Measurements from ENCODE around the gene IL37.
"Not testable (repeated sequence)": the region's sequence is repeated elsewhere in the genome, so short reads cannot be mapped to it uniquely, and the experiment has no call there.

IL37 gene

DNA sequence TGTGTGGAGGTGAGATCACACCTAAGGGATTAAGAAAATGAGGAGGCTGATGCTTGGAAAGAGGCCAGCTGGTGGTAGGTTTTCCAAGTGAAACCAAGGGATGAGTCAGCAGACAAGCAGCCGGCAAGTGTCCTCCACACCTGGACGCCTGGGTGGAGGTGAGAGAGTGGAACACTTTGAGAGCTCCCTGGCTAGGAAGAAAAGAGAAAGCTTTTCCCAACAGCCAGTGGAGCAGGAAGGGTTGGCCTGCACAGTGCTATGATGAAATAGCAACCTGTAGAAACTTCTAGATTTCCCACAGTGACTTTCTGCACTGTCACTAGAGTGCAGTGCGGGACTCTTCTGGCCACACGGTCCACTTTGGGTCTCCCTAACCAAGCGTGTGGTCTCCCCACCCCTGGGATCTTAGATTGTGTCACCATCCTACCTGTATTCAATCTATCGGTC, 19.6 kb upstream of the IL37 start:
- Histone ChIP-seq H3K36me3 (ENCODE audit: control insufficient read depth, insufficient read depth, low read length) (no peaks in the 10 kb centered on the region), H3K27me3 (ENCODE audit: control insufficient read depth, insufficient read depth, low read length, poor library complexity, severe bottlenecking) (no peaks in the 10 kb centered on the region), H3K4me3 (ENCODE audit: insufficient read depth, low read depth, low read length) (no peak overlapping the region), H3K9me3 (ENCODE audit: control insufficient read depth, low read length) (no peaks in the 10 kb centered on the region), H3K27ac (ENCODE audit: insufficient read depth, low read depth, low read length, poor library complexity, severe bottlenecking) (no peak overlapping the region), H3K4me1 (ENCODE audit: control insufficient read depth, insufficient read depth, low read length) (no peaks in the 10 kb centered on the region)
- 89% methylated on average over 6 of the region's 6 CpGs for WGBS, 2 experiments

DNA sequence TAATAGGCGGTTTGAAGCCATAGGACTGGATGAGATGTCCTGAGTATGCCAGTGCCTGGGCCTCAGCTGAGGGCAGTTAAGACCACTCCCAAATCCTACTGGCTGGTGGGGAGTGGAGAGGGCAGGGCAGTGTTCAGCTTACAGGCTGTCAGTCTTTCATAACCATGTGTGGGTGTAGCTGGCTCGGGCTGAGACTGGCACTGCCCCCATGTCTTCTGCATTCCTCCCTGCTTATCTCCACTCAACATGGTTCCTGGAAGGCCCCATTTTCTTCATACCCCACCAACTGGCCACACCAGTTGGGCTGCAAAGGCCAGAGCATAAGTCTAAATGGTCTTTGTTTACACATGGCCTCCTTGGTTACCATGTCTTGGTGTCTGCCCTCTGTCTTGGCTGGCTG, 17.2 kb upstream of the IL37 start:
- Histone ChIP-seq H3K36me3 (ENCODE audit: control insufficient read depth, insufficient read depth, low read length) (no peaks in the 10 kb centered on the region), H3K4me1 (ENCODE audit: control insufficient read depth, insufficient read depth, low read length) (no peaks in the 10 kb centered on the region), H3K27me3 (ENCODE audit: control insufficient read depth, insufficient read depth, low read length, poor library complexity, severe bottlenecking) (no peaks in the 10 kb centered on the region), H3K4me3 (ENCODE audit: insufficient read depth, low read depth, low read length) (no peak overlapping the region), H3K27ac (ENCODE audit: insufficient read depth, low read depth, low read length, poor library complexity, severe bottlenecking) (no peak overlapping the region), H3K9me3 (ENCODE audit: control insufficient read depth, low read length) (no peaks in the 10 kb centered on the region)
- WGBS, 2 experiments, result 91 to 93% methylated on average over 2 of the region's 2 CpGs

DNA sequence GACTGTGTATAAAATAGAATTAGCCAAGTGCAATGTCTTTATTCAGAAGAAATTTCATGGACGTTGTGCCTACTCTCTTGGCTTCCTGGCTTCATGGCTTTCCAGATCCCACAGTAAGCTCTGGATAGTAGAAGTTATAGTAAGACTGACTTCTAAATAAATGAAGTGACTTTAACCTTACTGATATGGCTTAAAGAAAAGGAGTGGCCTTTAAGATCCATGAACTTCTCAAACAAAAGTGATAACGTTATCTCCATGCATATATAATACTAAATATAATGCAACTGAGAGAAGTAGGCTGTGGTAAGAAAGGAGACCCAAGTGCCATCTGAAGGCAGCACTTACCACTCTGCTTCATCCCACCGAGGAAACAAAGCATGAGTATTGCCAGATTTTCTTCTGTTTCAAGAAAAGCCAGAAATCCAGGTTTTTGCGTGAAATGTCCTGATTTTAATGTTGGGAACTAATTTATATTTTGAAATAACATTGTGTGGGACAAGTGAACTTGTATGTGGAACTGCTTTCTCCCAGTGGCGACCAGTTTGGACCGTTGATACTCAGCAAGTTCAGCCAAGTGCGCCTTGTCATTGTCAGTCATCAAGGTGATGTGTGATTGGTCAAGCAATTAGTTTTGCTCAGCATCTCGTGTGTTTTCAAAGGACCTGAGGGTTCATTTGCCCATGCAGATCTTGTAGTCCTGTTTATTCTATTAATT, 13.9 kb upstream of the IL37 start:
- Histone ChIP-seq H3K4me1 (ENCODE audit: control insufficient read depth, insufficient read depth, low read length) (no peaks in the 10 kb centered on the region), H3K4me3 (ENCODE audit: insufficient read depth, low read depth, low read length) (no peak overlapping the region), H3K27me3 (ENCODE audit: control insufficient read depth, insufficient read depth, low read length, poor library complexity, severe bottlenecking) (no peaks in the 10 kb centered on the region), H3K27ac (ENCODE audit: insufficient read depth, low read depth, low read length, poor library complexity, severe bottlenecking) (no peak overlapping the region), H3K36me3 (ENCODE audit: control insufficient read depth, insufficient read depth, low read length) (no peaks in the 10 kb centered on the region), H3K9me3 (ENCODE audit: control insufficient read depth, low read length) (no peaks in the 10 kb centered on the region)
- WGBS, 2 experiments, result 82 to 85% methylated on average over 7 of the region's 8 CpGs

DNA sequence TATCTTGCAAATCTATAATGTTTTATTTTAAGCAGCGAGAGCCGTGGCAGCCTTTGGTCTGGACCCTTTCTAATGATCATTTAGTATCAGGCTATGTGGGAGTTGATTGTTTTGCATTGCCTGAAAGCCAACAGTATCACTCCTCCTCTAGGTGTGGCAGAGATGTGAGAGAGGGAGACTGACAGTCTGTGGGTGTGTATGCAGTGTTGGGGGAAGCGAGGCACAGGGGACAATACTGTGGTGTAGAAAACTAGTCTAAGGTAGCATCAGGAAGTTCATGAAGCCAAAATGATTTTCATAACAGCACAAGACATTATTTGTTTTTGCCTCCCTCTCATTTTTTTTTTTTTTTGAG, 13.4 kb upstream of the IL37 start:
- 93 to 94% methylated on average over 3 of the region's 3 CpGs for WGBS, 2 experiments
- no peak overlapping the region for H3K4me3 ChIP-seq (ENCODE audit: insufficient read depth, low read depth, low read length)
- H3K4me1 ChIP-seq (ENCODE audit: control insufficient read depth, insufficient read depth, low read length), result no peaks in the 10 kb centered on the region
- no peak overlapping the region for H3K27ac ChIP-seq (ENCODE audit: insufficient read depth, low read depth, low read length, poor library complexity, severe bottlenecking)
- H3K27me3 ChIP-seq (ENCODE audit: control insufficient read depth, insufficient read depth, low read length, poor library complexity, severe bottlenecking), result no peaks in the 10 kb centered on the region
- no peaks in the 10 kb centered on the region for H3K36me3 ChIP-seq (ENCODE audit: control insufficient read depth, insufficient read depth, low read length)
- no peaks in the 10 kb centered on the region for H3K9me3 ChIP-seq (ENCODE audit: control insufficient read depth, low read length)

DNA sequence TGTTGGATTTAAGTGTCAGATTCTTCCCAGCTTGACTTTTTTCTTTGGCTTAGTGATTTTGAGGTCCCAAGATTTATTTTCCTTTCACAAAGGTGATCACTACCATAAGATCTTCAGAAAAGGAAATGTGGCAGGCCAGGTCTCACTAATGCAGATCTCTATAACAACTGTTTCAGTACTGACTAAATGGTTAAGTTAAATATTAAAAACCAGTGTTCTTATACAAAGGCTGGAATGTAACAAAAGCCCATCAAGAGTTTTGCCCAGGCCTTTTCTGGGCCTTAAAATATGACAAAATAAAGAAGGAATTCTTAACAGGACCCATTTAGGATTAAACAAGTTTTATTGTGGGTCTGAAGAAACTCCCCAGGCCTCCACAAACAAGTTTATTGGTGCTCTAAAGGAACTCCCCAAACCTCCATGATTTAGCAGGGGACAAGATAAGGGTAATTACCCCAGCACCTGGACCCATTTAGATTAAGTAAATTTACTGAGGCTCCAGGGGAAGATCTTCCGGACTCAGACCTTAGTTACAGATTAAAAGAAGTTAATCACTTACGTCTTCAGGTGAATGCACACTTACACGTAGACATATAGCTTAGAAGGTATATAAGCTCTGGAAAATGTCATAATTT, 9.4 kb upstream of the IL37 start:
- H3K9me3 ChIP-seq (ENCODE audit: control insufficient read depth, low read length); H3K36me3 ChIP-seq (ENCODE audit: control insufficient read depth, insufficient read depth, low read length); H3K27ac ChIP-seq (ENCODE audit: insufficient read depth, low read depth, low read length, poor library complexity, severe bottlenecking); H3K4me3 ChIP-seq (ENCODE audit: insufficient read depth, low read depth, low read length); H3K27me3 ChIP-seq (ENCODE audit: control insufficient read depth, insufficient read depth, low read length, poor library complexity, severe bottlenecking); H3K4me1 ChIP-seq (ENCODE audit: control insufficient read depth, insufficient read depth, low read length): not testable (repeated sequence)
- 94 to 100% methylated on average over 3 of the region's 3 CpGs for WGBS, 2 experiments

DNA sequence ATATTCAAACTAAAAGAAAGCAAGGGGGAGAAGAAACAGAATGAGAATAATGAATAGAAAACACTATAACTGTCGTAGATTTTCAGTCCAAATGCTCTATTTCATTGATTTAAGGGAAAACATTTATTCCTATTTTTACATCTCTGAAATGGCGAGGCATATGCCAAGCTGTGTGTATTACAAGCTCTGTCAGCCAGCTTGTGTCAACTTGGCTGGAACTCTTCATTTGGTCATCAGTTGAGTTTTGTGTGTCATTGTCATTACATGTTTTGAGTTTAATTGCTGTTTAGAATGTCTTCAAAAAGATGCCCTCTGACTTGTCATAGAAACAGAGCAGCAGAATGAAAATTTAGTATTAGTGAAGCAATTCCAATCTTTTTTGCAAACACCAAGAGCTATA, 8.1 kb upstream of the IL37 start:
- 94 to 97% methylated on average over 2 of the region's 2 CpGs for WGBS, 2 experiments
- H3K36me3 ChIP-seq (ENCODE audit: control insufficient read depth, insufficient read depth, low read length), result no peaks in the 10 kb centered on the region
- H3K9me3 ChIP-seq (ENCODE audit: control insufficient read depth, low read length), result no peaks in the 10 kb centered on the region
- H3K4me3 ChIP-seq (ENCODE audit: insufficient read depth, low read depth, low read length), result no peak overlapping the region
- no peak overlapping the region for H3K27ac ChIP-seq (ENCODE audit: insufficient read depth, low read depth, low read length, poor library complexity, severe bottlenecking)
- H3K27me3 ChIP-seq (ENCODE audit: control insufficient read depth, insufficient read depth, low read length, poor library complexity, severe bottlenecking), result no peaks in the 10 kb centered on the region
- no peaks in the 10 kb centered on the region for H3K4me1 ChIP-seq (ENCODE audit: control insufficient read depth, insufficient read depth, low read length)

DNA sequence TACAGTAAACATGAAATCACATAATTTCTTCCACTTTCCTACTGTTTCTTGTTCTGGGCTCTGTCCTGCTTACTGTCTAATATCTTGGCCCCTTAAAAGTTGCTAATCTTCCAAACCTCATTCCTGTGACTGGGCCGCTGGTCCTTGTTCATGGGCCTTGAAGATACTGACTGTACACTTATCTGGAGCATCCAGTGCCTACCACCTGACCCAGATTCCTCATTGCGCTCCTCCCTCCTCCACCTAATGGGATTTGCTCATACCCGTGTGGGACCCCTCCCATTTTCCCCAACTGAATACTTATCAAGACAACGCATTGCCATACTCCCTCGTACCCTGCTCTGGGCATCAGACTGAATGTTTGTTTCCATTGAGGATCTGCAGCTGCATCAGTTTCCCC, 6.1 kb upstream of the IL37 start:
- Histone ChIP-seq H3K36me3 (ENCODE audit: control insufficient read depth, insufficient read depth, low read length) (no peaks in the 10 kb centered on the region), H3K4me3 (ENCODE audit: insufficient read depth, low read depth, low read length) (no peak overlapping the region), H3K9me3 (ENCODE audit: control insufficient read depth, low read length) (no peaks in the 10 kb centered on the region), H3K4me1 (ENCODE audit: control insufficient read depth, insufficient read depth, low read length) (no peaks in the 10 kb centered on the region), H3K27me3 (ENCODE audit: control insufficient read depth, insufficient read depth, low read length, poor library complexity, severe bottlenecking) (no peaks in the 10 kb centered on the region), H3K27ac (ENCODE audit: insufficient read depth, low read depth, low read length, poor library complexity, severe bottlenecking) (no peak overlapping the region)
- 90 to 92% methylated on average over 5 of the region's 5 CpGs for WGBS, 2 experiments

DNA sequence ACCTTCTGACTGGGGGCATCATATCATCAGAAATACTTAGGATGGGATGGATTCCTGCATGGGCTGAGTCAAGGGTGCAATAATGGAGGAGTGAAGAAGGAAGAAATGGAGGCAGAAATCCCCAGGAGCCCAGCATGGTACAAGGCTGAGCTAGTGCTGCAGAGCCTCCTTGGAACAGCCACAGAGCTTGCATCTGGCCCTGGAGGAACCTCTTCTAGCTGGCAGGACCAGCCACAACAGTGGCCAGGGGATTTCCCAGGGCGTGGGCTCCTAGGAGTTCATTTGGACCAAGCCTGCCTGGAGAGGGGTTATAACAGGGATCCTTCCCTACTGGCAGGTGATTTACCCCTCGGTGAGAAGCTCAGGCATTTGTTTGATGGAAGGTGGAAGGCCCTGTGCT, 4.7 kb upstream of the IL37 start:
- H3K27ac ChIP-seq (ENCODE audit: insufficient read depth, low read depth, low read length, poor library complexity, severe bottlenecking), result no peak overlapping the region
- no peak overlapping the region for H3K4me3 ChIP-seq (ENCODE audit: insufficient read depth, low read depth, low read length)
- peaks cover 9% of the 10 kb centered on the region for H3K27me3 ChIP-seq (ENCODE audit: control insufficient read depth, insufficient read depth, low read length, poor library complexity, severe bottlenecking)
- H3K4me1 ChIP-seq (ENCODE audit: control insufficient read depth, insufficient read depth, low read length), result no peaks in the 10 kb centered on the region
- H3K9me3 ChIP-seq (ENCODE audit: control insufficient read depth, low read length), result no peaks in the 10 kb centered on the region
- 84 to 88% methylated on average over 2 of the region's 2 CpGs for WGBS, 2 experiments
- H3K36me3 ChIP-seq (ENCODE audit: control insufficient read depth, insufficient read depth, low read length), result no peaks in the 10 kb centered on the region

DNA sequence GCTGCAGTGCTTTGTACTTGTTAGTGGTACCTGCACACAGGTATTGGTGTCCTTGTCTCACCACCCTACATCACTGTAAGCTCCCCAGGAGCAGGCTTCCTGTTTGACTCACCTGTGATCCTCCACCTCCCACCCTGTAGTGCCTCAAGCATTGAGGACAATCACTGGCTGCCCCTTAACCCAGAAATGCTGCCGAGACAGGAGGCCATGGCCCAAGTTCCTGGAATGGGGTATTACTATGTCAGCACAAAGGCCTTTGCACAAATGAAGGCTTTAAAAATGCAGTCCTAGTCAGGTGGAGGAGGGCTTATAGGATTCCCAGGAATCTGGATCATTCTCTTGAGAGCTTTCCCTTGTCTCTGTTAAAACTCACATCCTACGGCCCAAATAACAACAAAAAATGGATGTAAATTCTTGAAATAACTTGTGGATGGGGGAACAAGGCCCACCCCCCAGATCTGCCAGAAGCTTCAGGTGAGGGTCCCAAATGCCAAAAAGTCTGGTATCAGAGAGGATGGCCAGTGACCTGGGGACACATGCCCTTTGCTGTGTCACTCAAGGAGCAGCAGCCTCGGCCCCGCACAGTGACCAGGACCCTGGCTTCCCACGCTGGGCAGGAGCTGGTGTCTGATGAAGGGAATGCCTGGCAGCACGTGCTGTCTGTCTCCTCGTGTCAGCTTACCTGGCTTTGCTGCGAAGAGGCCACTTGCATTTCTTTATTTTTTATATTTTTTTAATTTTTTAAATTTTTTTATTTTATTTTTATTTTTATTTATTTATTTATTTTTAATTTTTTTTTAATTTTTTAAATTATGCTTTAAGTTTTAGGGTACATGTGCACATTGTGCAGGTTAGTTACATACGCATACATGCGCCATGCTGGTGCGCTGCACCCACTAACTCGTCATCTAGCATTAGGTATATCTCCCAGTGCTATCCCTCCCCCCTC, 3.7 kb upstream of the IL37 start:
- Histone ChIP-seq H3K4me1 (ENCODE audit: control insufficient read depth, insufficient read depth, low read length) (no peaks in the 10 kb centered on the region), H3K27me3 (ENCODE audit: control insufficient read depth, insufficient read depth, low read length, poor library complexity, severe bottlenecking) (peaks cover 10% of the 10 kb centered on the region), H3K4me3 (ENCODE audit: insufficient read depth, low read depth, low read length) (no peak overlapping the region), H3K27ac (ENCODE audit: insufficient read depth, low read depth, low read length, poor library complexity, severe bottlenecking) (no peak overlapping the region), H3K9me3 (ENCODE audit: control insufficient read depth, low read length) (no peaks in the 10 kb centered on the region), H3K36me3 (ENCODE audit: control insufficient read depth, insufficient read depth, low read length) (no peaks in the 10 kb centered on the region)
- WGBS, 2 experiments, result 97 to 99% methylated on average over 10 to 11 of the region's 12 CpGs

DNA sequence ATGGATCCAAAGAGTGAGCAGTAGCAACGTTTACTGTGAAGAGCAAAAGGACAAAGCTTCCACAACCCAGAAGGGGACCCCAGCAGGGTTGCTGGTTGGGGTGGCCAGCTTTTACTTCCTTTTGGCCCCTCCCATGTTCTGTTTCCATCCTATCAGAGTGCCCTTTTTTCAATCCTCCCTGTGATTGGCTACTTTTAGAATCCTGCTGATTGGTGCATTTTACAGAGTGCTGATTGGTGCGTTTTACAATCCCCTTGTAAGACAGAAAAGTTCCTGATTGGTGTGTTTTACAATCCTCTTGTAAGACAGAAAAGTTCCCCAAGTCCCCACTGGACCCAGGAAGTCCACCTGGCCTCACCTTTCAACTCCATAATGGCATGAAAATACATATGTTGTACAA, 2.4 kb upstream of the IL37 start:
- H3K9me3 ChIP-seq (ENCODE audit: control insufficient read depth, low read length); H3K4me1 ChIP-seq (ENCODE audit: control insufficient read depth, insufficient read depth, low read length); H3K27ac ChIP-seq (ENCODE audit: insufficient read depth, low read depth, low read length, poor library complexity, severe bottlenecking); H3K4me3 ChIP-seq (ENCODE audit: insufficient read depth, low read depth, low read length); H3K36me3 ChIP-seq (ENCODE audit: control insufficient read depth, insufficient read depth, low read length): not testable (repeated sequence)
- 90 to 92% methylated on average over 2 of the region's 2 CpGs for WGBS, 2 experiments
- peaks cover 13% of the 10 kb centered on the region for H3K27me3 ChIP-seq (ENCODE audit: control insufficient read depth, insufficient read depth, low read length, poor library complexity, severe bottlenecking)

All from ectodermal cell (in vitro differentiated cells).